Ureter (tissue), 1 donor: ENCODE data around the gene BOLA3. TPM values are rescaled to one million over a fixed set of nuclear protein-coding genes. Genes with fewer than 3 reads are reported as not detected.
"Not testable (repeated sequence)": the region's sequence is repeated elsewhere in the genome, so short reads cannot be mapped to it uniquely, and the experiment has no call there.

Experiments
- DNase-seq: peaks from one replicate; pipeline ENCODE4 v3.0.0-alpha.2; 2020; ENCODE audit warnings: low spot score
- total RNA-seq: library from RNA; stranded (reverse); gene quantifications from one replicate; pipeline ENCODE4 v1.2.4, GENCODE V29; 2023
- donor health status: DM: yes; HTN: yes; CAD: no.

BOLA3 gene, protein sequence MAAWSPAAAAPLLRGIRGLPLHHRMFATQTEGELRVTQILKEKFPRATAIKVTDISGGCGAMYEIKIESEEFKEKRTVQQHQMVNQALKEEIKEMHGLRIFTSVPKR
- 40.6 TPM for total RNA-seq

DNA sequence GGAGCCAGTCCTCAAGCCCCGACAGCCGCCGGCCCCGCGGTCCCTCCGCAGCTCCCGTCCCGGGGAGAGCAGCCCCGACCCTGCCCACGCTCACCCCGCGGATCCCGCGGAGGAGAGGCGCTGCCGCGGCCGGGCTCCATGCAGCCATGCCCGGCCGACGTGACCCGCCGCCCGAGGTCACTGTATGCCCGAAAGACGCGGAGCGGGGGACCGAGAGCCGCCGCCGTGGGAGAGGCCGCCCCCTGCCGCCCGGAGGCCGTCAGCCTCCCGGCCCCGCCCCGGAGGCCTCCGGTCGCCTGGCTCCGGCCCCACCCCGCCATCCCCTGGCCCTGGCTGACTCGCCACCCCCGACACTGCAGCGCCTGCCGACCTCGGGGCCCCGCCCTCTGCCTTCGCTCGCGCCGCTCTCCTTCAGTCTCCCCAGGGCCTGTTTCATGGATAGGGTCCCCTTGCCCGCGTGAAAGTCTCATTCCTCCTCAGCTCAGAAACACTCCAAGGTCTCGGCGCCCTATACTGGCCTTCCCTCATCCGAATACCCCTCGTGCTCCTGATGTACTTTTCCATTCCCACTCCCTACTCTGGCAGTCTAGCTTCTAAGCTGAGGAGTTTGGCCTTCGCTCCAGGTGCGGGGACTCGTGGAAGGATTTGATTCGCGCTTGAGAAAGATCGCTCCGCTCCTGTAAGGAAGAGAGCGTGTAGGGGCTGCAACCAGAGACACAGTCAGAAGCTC lies at the start of gene BOLA3:
TSS of gene BOLA3 (minus strand) at position 186 of the 730 bp plus-strand sequence. CDS start at position 148, 38 bp downstream.
- peak; percentile 86 for DNase-seq

DNA sequence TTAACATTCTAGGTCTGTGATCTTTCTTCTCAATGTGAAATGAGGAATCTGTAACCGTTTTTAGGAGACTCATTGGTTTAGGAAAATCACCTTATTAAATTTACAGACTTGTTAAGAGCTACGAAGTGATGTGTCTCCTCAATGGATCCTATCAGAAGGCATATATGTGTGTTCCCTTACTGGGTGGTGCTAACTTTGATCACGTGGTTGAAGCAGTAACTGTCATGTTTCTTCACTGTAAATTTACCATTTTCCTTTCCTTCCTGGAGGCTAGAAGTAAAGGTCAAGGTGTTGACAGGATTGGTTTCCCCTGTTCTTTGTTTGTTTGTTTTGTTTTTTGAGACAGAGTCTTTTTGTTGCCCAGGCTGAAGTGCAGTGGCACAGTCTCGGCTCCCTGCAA lies 49.3 kb upstream of the BOLA3 start:
- DNase-seq = no peak

GRCh38 chr2:74194799-74195198 lies 47.1 kb upstream of the BOLA3 start:
- DNase-seq = no peak

DNA sequence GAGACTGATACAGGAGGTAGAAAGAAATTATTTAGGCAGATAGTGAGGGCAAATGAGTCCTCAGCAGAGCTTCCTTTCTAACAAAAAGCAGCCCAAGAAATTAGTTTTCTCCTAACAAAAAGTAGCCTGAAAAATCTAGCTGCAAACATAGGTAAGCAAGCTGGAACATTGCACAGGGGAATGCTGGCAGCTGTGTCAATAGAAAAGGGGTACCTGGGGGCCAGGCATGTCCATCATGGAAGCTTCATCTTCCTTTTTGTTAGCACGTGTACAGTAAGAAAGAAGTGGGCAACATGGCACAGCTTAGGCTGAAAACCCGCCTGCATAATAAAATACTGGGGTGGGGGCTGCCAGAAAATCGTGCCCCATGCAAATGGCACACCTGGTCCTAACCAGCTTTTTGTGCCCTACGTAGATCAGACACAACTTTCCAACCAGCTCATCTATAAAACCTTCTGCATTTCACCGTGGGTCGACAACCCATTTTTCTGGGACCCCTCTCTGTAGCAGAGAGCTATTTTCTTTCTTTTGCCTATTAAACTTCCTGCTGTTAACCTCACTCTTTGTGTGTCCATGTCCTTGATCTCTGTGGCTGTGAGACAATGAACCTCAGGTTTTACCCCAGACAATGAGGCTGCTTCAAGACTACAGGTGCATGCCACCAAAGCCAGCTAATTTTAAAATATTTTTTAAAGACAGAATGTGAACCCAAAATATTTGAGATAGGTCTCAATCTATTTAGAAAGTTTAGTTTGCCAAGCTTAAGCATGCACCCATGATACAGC lies 44.1 kb upstream of the BOLA3 start:
- no peak for DNase-seq

- no peak for DNase-seq
Observed at GRCh38 chr2:74188696-74189095, 41.0 kb upstream of the BOLA3 start.

- DNase-seq = peak; percentile 55
Observed at GRCh38 chr2:74188018-74188601, 40.4 kb upstream of the BOLA3 start.

GRCh38 chr2:74186706-74187105 lies 39.0 kb upstream of the BOLA3 start:
- not testable (repeated sequence) for DNase-seq

DNA sequence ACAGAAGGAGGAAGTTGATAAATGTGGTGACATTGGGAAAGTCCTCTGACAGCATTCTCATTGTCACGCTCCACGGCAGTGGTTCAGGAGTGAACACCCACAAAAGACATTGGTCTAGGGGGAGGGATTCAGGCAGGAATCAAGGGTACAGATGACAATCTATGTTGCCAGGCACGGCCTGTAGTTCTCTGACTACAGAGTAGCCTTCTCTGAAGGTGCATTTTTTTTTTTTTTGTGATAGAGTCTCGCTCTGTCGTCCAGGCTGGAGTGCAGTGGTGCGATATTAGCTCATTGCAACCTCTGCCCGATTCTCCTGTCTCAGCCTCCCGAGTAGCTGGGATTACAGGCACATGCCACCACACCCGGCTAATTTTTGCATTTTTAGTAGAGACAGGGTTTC lies 38.3 kb upstream of the BOLA3 start:
- no peak for DNase-seq

GRCh38 chr2:74183878-74184277 lies 36.2 kb upstream of the BOLA3 start:
- no peak for DNase-seq

- peak; percentile 51 for DNase-seq
Observed at GRCh38 chr2:74181739-74182138, 34.0 kb upstream of the BOLA3 start.

DNA sequence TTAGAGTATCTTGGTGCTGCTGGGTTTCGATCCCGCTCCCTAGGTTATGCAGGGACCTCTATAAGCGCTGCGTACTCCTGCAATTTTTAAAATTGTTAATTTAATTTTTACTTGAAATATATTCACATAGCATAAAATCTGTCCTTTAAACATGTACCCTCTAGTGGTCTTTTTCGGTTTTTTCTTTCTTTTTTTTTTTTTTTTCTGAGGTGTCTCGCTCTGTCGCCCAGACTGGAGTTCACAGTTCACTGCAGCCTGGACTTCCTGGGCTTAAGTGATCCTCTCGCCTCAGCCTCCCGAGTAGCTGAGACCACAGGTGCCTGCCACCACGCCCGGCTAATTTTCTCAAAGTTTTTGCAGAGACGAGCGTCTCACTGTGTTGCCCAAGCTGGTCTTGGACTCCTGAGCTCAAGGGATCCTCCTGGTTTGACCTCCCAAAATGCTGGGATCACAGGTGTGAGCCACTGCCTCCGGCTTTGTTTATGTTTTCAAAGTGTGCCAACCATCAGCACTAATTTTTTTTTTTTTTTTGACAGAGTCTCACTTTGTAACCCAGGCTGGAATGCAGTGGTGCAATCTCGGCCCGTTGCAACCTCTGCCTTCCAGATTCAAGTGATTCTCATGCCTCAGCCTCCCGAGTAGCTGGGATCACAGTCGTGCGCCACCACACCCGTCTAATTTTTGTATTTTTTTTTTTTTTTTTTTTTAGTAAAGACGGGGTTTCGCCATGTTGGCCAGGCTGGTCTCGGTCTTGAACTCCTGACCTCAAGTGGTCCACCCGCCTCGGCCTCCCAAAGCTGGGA lies 31.6 kb upstream of the BOLA3 start:
- no peak for DNase-seq

GRCh38 chr2:74178211-74179062 lies 30.7 kb upstream of the BOLA3 start, which contains the start of gene MOB1A:
Gene MOB1A (minus strand): TSS chr2:74178879. CDS start chr2:74178674, 205 bp downstream.
- peak; percentile 99 for DNase-seq

GRCh38 chr2:74177696-74178095 lies 30.0 kb upstream of the BOLA3 start:
- no peak for DNase-seq

DNA sequence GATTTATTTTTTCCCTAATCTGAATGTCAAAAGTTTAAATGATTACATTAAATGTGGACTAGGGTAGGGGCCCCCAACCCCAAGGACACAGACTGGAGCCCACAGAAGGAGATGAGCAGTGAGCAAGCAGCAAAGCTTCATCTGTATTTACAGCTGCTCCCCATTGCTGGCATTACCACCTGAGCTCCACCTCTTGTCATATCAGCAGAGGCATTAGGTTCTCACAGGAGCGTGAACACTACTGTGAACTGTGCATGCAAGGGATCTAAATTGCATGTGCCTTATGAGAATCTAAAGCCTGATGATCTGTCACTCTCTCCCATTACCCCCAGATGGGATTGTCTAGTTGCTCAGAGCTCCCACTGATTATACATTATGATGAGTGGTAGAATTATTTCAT lies 27.2 kb upstream of the BOLA3 start:
- no peak for DNase-seq

DNA sequence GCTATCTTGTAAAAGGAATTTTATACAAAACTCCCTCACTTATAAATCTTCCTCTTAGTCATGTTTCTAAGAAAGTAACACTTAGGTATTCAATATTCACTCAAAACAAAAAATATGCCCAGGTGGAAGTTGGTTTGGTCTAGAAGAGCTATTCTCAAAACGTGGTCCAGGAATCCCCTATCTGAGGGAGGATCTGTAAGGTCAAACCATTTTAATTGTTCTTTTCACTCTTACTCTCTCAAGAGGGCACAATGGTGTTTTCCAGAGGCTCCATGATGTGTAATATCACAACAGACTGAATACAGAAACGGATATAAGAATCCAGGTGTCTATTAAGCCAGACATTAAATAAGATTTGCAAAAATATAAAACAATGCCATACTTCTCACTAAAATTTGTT lies 21.0 kb upstream of the BOLA3 start:
- DNase-seq = no peak

- no peak for DNase-seq
Observed at GRCh38 chr2:74164761-74165160, 17.0 kb upstream of the BOLA3 start.

DNA sequence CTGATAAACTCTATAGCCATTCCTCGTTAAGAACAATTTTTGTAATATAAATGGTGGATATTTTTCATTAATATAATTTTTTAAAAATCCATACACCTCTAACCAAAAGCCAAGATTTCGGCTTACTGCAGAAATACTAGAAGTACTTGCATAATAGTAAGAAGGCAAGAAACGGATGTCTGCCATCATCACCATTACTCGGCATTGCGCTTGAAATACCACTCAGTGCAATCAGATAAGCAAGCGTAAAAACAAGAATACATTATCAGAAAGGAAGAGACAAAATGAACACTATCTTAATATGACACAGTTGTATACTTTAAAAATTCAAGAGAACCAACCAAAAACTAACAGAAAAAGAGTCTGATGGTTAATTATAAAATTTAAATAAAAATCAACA lies 15.2 kb upstream of the BOLA3 start:
- no peak for DNase-seq

DNA sequence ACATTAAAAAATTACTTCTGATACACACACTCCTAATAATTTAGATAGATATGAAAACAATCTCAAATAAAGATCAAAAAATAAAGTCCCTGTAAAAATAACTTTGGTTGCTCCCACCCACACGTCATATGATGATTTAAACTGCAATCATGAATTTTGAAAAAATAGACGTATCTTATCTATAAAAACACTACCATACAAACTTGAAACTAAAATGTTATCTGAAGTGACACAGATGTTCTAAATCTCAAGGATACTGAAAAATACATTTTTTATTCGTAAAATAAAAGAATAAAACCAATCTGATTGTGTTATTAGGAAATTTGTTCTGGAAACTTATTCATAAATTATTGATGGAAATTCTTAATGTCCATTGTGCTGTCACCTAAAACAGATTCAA lies 8.1 kb upstream of the BOLA3 start:
- no peak for DNase-seq

DNA sequence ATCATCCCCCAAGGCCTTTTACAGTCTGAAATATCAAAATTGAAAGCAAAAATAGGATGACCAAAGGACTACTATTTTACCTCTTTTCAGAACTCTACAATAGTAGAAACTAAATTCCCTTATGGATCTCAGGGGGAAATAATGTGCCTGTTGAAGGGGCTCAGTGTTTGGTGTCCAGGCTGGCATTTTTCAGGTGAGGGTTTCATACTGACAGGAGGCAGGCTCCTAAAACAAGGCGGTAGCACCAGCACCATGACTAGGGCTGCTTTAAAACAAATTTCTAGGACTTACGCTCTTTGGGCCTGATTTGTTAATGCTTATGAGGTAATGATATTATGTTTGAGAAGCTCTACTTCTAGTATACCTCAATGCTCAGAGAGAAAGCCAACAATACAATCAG lies 5.2 kb upstream of the BOLA3 start:
- DNase-seq = no peak

DNA sequence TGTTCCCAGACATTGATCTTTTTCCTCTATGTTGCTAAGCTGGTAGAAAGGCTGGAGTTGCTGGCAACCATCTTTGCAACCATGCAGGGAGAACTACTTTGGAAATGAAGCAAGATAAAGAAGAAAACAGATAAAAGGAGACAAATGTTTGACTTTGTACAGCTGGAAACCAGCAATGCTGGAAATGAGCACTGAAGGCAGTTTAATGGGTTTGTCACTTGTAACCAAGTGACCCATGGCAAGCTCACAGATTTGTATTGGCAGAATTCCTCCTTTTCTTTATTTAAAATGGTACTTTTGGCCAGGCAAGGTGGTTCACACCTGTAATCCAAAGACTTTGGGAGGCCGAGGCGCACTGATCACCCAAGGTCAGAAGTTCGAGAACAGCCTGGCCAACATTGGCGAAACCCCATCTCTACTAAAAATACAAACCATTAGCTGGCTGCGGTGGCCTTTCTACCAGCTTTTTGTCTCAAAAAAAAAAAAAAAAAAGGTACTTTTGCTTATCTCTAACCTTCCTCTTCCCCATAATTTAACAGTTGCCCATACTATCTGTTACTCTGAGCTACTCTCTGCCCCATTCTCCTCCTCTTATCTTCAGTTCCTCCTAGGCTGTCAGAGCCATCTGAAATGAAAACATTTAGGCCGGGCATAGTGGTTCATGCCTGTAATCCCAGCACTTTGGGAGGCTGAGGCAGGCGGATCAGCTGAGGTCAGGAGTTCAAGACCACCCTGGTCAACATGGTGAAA lies 2.0 kb upstream of the BOLA3 start:
- no peak for DNase-seq
